Measurements from ENCODE around the gene KLF15. TPM values are rescaled to one million over a fixed set of nuclear protein-coding genes. Genes with fewer than 3 reads are reported as not detected.

KLF15 gene
- total RNA-seq, 1 experiment from 2014 or later: 0.26 TPM

GRCh38 chr3:126320517-126321293 is 36.5 kb downstream of the KLF15 start:
- Histone ChIP-seq H3K36me3 (no peaks in the 10 kb centered on the region), H3K9me3 (no peaks in the 10 kb centered on the region), H3K27me3 (no peaks in the 10 kb centered on the region), H3K4me3 (no peak overlapping the region)
- no peak for DNase-seq

GRCh38 chr3:126319701-126320295 is 37.4 kb downstream of the KLF15 start:
- Histone ChIP-seq H3K4me3 (no peak overlapping the region), H3K9me3 (no peaks in the 10 kb centered on the region), H3K36me3 (no peaks in the 10 kb centered on the region), H3K27me3 (no peaks in the 10 kb centered on the region)
- no peak for DNase-seq

- H3K4me3 ChIP-seq: no peak overlapping the region
- H3K27me3 ChIP-seq: no peaks in the 10 kb centered on the region
- DNase-seq: no peak
- H3K36me3 ChIP-seq: no peaks in the 10 kb centered on the region
- H3K9me3 ChIP-seq: no peaks in the 10 kb centered on the region
Measured at GRCh38 chr3:126317029-126317996, 39.9 kb downstream of the KLF15 start.

GRCh38 chr3:126316501-126316939 is 40.7 kb downstream of the KLF15 start:
- no peak overlapping the region for H3K4me3 ChIP-seq
- H3K9me3 ChIP-seq: no peaks in the 10 kb centered on the region
- no peaks in the 10 kb centered on the region for H3K36me3 ChIP-seq
- no peaks in the 10 kb centered on the region for H3K27me3 ChIP-seq
- DNase-seq: no peak

GRCh38 chr3:126316031-126316461 is 41.2 kb downstream of the KLF15 start:
- Histone ChIP-seq H3K36me3 (no peaks in the 10 kb centered on the region), H3K9me3 (no peaks in the 10 kb centered on the region), H3K4me3 (no peak overlapping the region), H3K27me3 (no peaks in the 10 kb centered on the region)
- DNase-seq: no peak

GRCh38 chr3:126314790-126315658 is 42.2 kb downstream of the KLF15 start:
- Histone ChIP-seq H3K36me3 (no peaks in the 10 kb centered on the region), H3K9me3 (0 out of 2 replicates have a peak, but pooled peaks cover 3% of the 10 kb centered on the region), H3K27me3 (no peaks in the 10 kb centered on the region), H3K4me3 (no peak overlapping the region)
- no peak for DNase-seq

GRCh38 chr3:126314305-126314789 is 42.9 kb downstream of the KLF15 start:
- Histone ChIP-seq H3K4me3 (no peak overlapping the region), H3K27me3 (no peaks in the 10 kb centered on the region), H3K9me3 (0 out of 2 replicates have a peak, but pooled peaks cover 3% of the 10 kb centered on the region), H3K36me3 (no peaks in the 10 kb centered on the region)
- DNase-seq: no peak

- Histone ChIP-seq H3K27me3 (no peaks in the 10 kb centered on the region), H3K9me3 (0 out of 2 replicates have a peak, but pooled peaks cover 3% of the 10 kb centered on the region), H3K4me3 (no peak overlapping the region), H3K36me3 (no peaks in the 10 kb centered on the region)
- no peak for DNase-seq
Measured at GRCh38 chr3:126313580-126314304, 43.5 kb downstream of the KLF15 start.

- Histone ChIP-seq H3K36me3 (no peaks in the 10 kb centered on the region), H3K4me3 (no peak overlapping the region), H3K9me3 (0 out of 2 replicates have a peak, but pooled peaks cover 3% of the 10 kb centered on the region), H3K27me3 (no peaks in the 10 kb centered on the region)
- DNase-seq: no peak
Measured at GRCh38 chr3:126313166-126313565, 44.0 kb downstream of the KLF15 start.

- Histone ChIP-seq H3K27me3 (no peaks in the 10 kb centered on the region), H3K9me3 (0 out of 2 replicates have a peak, but pooled peaks cover 3% of the 10 kb centered on the region)
- no peak for DNase-seq
Measured at GRCh38 chr3:126312341-126312740, 44.9 kb downstream of the KLF15 start.

GRCh38 chr3:126311338-126311978 is 45.8 kb downstream of the KLF15 start:
- no peaks in the 10 kb centered on the region for H3K27me3 ChIP-seq
- H3K36me3 ChIP-seq: no peaks in the 10 kb centered on the region
- 0 out of 2 replicates have a peak, but pooled peaks cover 3% of the 10 kb centered on the region for H3K9me3 ChIP-seq
- H3K4me3 ChIP-seq: no peak overlapping the region
- no peak for DNase-seq

More at GRCh38 chr3:126312341-126312740, 44.9 kb downstream of the KLF15 start:
- no peak overlapping the region for H3K4me3 ChIP-seq
- H3K36me3 ChIP-seq: no peaks in the 10 kb centered on the region

GRCh38 chr3:126310816-126311215 is 46.4 kb downstream of the KLF15 start:
- no peak for DNase-seq
- no peak overlapping the region for H3K4me3 ChIP-seq
- H3K9me3 ChIP-seq: 0 out of 2 replicates have a peak, but pooled peaks cover 3% of the 10 kb centered on the region
- H3K36me3 ChIP-seq: no peaks in the 10 kb centered on the region
- no peaks in the 10 kb centered on the region for H3K27me3 ChIP-seq

- Histone ChIP-seq H3K9me3 (0 out of 2 replicates have a peak, but pooled peaks cover 3% of the 10 kb centered on the region), H3K27me3 (no peaks in the 10 kb centered on the region)
- no peak for DNase-seq
Measured at GRCh38 chr3:126309861-126310655, 47.1 kb downstream of the KLF15 start.

GRCh38 chr3:126309165-126309564 is 48.0 kb downstream of the KLF15 start:
- Histone ChIP-seq H3K4me3 (no peak overlapping the region), H3K27me3 (no peaks in the 10 kb centered on the region)
- DNase-seq: no peak

More at GRCh38 chr3:126309861-126310655, 47.1 kb downstream of the KLF15 start:
- H3K4me3 ChIP-seq: no peak overlapping the region
- no peaks in the 10 kb centered on the region for H3K36me3 ChIP-seq

More at GRCh38 chr3:126309165-126309564, 48.0 kb downstream of the KLF15 start:
- peaks cover 9% of the 10 kb centered on the region for H3K9me3 ChIP-seq
- H3K36me3 ChIP-seq: no peaks in the 10 kb centered on the region
